GM19455 (cell line): ENCODE results near the gene BIRC3.

Source experiments
- ATAC-seq: cut with Tn5 transposase; IDR thresholded peaks from one replicate; pipeline ENCODE4 v1.9.1; 2021; ENCODE audit not compliant: unreplicated experiment

Gene BIRC3

DNA sequence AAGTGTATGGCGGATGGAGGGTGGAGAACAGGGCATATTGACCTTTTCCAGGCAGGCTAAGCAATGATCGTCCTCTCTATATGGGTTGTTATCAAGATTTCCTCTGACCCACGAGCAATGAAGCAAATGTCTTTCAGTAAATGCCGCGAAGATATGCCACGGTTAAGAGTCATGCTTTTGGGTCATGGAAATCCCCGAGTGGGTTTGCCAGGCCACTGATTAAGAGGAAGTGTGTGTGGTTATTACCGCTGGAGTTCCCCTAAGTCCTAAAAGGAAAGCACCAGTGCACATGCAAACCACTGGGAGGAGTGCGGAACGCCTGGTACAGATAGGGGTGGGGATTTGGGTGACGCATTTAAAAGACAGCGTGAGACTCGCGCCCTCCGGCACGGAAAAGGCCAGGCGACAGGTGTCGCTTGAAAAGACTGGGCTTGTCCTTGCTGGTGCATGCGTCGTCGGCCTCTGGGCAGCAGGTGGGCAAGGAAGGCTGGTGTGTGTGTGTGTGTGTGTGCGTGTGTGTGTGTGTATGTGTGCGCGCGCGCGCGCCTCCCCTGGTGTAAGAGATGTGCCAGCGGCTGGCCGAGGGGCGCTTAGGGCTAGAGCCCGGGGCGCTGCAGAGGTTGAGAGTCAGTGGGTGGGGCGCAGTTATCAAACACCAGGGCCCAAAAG lies at the start of gene BIRC3:
Gene BIRC3, plus strand, starts transcription at position 386 of the 669 bp plus-strand sequence. CDS start 7,026 bp downstream, outside the sequence.
- ATAC-seq, result peak; percentile 79

DNA sequence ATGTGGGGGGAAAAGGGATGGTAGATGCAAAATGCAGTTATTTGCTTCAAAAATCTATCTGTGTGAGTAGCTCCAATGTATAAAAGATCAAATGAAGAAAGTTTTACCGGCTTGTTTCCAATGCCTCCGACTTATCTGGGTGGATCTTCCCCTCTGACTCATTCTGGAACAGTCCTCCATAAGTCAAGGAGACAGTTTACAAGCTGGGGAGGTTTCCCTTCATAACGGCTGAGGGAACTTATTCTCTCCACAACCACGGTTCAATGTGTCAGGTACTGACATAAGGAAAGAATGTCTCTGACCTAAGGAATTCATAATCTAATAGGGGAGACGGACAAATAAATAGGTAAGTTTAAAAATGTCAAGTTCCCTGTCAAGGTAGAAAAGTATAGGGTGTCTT lies 49.7 kb upstream of the BIRC3 start:
- no peak for ATAC-seq

DNA sequence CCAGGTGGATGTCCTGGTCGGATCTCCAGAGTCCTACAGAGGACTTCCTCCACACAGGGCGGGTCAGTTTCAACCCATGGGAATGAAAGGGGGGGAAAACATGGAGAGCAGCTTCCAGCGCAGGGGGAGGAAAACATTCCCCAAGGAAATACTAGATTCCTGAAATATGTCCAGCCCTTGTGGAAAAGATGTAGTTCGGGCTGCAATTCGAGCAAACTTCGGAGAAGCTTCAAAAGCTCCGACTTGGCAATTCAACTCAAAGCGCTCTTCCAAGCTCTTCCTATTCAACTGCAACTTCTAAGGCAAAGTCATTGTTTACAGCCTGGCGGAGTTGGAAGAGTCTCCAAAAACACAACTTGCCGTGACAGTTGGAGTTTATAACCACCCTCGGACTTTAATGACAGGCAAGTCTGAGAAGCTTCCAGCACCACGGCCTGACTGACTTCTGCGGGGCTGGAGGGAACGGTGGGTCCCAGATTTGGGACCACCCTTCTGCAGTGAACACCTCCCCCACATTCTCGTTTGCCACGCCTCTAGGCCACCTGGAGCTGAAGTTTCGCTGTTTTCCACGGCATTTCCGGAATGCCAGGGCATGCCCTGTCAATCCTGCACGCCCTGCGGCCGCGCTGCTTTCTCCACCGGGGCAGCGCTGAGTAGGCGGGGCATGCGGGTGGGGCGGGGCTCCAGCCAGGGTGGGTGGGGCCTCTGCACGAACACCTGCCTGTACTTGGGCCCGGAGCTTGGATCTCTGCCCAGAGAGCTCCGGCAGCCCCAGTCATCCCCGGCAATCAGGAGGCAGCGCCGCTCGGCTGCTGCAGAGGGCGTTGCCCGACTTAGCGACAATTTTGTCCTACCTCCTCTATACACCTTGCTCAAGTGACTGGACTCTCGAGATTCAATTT lies 49.0 kb upstream of the BIRC3 start:
- ATAC-seq, result peak; percentile 59

DNA sequence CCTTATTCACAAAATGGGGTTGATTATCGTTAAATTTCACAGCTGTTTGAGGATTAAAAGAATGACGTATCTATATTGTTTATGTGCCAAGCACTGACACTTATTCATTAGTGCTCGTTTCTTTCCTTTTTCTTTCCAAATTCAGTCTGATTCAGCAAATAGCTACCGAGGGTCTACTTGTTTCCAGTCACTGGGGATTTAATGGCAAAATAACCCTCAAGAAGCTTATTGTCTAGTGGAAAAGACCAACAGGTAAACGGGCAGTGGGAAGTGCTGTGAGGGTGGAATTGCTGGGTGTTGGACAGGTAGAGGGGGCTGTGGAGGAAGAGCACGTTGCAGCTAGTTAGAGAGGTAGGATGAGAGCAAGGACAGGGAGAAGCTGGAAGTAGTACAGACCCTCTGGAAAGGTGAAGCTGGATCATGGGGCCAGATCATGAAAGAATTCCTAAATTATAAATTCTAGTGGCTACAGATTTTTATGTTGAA lies 48.3 kb upstream of the BIRC3 start:
- no peak for ATAC-seq

DNA sequence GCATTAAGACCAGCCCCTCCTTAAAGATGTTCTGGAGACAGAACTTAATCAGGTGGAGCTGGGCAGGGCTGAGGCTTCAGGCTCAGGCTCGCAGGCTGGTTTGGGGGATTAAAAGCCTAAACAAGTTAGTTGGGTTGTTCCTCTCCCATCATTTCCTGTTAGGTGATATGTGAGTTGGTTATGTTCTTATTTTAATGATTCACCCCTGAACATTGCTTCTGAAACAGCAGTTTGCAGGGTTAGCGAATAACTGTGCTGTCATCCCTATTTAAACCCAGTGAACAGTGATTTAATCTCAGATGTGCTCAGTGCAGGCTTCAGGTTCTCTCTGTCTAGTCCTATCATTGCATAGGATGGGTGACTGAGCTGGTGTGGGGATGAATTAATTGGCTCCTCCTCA lies 47.4 kb upstream of the BIRC3 start:
- no peak for ATAC-seq

DNA sequence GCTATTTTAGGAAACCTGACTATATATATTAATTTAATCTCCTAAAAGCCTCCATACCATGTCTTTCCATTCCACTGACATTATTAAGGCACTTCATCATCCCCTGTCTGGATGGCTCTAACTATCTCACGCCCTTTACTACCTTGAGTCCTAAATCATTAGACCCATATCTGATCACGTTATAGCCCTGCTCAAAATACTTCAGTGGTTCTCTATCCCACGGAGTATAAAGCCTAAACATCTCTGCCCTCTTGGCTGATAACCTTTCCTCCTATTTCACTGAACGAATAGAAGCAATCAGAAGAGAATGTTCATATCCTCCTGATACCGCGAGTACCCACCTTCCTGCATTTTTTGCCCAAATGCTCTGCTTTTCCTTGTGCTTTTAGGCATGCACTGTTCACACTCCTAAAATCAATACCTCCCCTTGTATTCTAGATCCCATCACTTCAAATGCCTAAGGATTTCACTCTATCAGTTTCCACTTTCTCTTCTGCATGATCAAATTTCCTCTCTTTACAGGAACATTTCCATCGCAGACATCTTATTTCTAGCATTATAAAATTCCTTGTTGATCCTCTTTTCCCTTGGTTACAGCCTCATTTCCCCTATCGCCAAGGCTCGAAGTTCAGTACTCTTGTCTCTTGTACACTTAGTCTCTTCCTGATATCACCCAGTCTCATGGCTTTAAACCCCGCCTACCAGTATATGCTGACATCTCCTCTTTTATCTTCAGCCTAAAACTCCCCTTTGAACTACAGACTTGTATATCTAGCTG lies 45.0 kb upstream of the BIRC3 start:
- no peak for ATAC-seq

DNA sequence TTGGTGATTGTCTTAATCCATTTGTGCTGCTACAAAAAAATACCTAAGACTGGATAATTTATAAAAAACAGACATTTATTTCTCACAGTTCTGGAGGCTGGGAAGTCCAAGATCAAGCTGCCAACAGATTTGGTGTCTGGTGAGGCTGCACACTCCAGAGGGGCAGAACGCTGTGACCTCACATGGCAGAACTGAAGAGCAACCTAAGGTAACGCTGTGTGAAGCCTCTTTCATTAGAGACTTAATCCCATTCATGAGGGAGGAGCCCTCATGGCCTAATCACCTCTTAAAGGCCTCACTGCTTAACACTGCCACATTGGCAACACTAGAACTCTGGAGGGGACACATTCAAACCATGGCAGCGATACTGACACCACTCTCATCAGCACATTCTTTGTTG lies 42.7 kb upstream of the BIRC3 start:
- no peak for ATAC-seq

DNA sequence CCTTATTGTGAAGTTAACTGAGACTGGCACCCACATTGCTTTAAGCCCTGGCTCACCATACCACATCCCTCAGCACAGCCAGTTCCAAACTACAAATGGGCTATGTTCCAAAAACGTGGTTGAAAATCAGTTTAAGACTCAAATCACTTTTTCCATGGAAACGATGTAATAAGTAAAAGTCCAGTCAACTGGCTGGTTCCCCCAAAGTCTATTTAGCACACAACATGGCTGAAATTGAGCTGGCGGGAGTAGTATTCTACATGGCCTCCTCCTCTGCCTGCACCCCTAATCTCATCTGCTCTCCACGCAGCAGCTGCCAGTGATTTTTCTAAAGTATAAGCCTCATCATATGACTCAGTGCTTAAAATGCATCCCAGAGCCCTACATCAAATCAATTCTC lies 40.9 kb upstream of the BIRC3 start:
- ATAC-seq, result no peak

DNA sequence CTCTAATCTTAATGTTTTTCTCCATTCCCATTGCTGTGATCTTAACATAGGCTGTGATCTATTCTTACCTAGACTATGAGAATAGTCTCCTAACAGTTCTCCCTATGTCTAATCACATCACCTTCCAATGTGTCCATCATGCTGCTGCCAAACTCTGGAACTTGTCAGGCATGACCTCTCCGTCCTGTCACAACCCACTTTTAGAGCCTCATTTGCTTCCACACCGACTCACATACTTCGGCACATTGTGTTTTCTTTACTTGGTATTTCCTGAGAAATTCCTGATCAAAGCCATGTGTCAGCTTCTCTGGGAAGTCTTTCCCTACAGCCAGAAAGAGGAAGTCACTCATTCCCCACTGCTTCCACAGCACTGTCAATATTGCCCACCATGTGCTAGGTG lies 40.5 kb upstream of the BIRC3 start:
- no peak for ATAC-seq

DNA sequence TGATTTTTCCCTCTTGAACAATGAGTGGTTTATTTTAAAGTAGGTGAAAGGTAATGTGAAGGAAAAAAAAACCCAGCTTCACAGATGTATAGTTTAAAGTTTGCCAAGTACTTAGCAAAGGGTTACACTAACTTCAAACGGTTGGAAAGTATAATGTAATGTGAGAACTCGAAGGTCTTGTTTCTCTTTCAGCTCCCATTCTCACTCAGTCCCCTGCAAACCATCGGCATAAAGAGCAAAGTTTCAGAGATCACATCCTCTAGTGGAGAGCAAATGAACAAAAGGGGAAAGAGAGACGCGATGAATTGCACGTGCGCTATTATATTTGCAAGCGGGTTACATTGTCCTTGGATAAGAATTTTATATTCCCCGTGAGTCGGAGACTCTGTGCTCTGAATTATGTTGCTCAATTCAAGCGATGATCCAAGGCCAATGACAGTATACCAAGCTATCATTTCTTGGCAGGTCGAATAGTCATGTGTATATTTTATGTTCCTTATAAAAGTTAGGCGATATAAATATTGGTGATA lies 37.6 kb upstream of the BIRC3 start:
- ATAC-seq, result peak; percentile 97

DNA sequence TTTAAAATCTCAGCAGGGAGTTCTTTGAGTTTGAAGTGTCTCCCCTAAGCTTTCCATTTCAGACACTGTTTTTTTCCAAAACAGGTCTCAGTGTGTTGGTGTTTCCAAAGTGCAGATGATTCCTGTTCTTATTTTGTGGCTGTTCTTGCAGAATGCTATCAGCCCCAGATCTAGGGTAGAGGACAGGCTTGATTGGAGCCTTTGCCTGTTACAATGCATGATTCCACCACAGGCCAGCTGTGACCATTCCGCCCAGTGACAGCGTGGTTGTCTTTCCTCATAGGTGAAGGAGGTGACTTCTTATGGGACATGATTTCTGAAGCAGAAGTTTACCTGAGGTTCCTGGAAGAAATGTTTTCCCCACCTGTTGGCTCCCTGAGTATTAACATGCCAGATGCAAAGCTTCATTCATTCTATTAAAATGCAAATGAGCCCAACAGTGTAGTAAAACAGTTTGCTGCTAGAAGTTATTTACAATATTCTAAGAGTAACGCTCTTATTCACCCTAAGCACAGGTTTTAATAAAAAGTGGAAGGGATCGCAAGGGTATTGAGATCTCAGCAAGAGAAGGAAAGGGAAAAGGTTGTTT lies 36.9 kb upstream of the BIRC3 start:
- no peak for ATAC-seq

DNA sequence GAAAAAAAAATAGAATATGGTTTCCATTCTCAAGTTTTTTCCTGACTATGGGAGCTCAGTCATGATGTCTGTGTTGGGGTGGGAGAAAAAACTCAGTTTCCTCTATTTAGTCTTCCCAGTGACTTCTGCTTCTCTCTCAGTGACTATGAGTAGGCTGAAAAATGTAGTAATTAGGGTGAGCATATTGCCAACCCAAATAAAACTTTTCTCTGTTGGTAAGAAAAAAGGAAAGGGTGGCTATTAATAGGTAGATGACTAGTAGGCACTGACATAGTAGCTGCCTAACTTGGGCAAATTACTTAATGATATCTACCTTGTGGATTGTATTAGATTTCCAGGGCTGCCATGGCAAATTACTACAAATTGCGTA lies 34.2 kb upstream of the BIRC3 start:
- no peak for ATAC-seq

DNA sequence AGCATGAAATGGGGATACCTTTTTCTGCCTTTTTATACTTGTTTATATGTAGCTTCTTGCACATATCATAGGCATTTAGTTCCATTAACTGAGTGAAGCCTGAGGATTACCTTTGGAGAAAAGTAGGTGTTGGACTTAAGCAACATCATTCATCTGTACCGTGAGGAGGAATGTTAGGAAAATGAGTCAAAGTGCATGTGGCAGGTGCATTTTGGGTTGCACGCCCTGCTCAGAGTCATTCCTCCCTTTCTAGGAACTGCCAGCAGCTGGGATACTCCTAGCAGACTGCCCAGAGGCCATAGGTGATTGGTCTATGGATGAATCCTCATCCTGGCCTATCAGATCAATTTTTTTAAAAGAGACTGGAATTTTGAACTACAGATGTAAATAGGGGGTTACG lies 33.3 kb upstream of the BIRC3 start:
- ATAC-seq, result no peak

DNA sequence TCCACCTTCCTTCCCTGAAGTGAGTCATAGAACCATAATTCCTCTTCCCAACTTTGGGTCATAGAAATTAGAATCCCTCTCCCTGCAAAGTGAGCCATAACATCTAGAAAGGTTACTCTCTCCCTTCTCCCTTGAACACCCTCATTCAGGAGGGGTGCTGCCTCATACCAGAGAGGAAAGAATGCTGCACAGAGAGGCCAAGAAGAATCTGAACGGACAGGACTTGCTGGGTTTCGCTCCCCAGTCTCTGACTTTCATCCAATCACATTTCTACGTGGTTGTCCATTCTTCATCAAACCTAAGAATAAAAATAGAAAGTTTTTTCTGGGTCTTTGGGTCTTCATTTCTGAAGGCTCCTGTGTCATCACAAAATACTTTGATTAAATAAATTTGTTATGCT lies 31.0 kb upstream of the BIRC3 start:
- no peak for ATAC-seq

DNA sequence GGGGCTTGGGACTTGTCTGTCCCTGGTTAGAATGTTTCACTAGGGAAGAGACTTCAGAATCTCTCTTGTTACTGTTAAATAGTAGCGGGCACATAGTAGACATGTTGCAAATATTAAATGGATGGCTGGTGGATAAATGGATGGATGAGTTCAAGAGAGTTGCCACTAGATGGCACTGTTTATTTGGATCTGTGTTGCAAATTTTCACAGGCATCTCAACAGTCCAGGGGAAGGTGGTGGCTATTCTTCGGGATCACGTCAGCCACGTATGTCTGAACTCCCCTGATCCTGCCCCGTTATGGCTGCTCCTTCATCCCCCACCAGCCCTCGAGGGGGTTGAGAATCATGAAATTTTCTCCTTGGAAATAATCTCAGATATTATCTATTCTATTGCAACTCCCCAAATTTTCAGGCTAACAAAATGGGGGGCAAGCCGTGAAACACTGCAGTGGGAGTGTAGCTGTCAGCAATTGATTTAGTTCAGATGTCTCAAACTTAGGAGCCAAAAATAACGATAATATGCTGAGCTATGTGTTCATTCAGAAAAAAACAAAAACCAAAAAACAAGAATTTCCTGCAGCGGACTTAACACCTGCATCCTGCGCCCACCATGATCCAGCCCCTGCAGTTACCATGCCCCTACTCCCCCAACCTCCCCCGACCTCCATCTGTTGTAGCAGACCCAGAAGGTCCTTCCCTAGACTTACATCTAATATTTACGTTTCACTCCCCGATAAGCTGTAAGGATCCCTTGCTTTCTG lies 29.1 kb upstream of the BIRC3 start:
- peak; percentile 93 for ATAC-seq

DNA sequence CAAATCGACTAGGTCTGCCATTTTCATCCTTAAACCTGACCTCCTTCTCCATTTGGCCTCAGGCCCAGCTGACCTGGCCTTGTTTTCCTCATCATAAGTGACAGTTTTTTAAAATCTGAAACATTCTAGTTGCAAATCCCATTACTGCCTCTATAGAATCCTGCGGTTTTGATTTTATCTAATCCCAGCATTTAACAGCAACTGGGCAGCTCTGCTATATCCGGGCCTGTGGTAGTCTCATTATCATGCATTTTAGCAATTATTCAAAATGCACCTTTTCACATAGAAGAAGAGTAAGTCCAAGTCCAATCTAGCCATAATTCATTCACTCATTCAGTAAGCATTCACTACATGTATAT lies 28.6 kb upstream of the BIRC3 start:
- no peak for ATAC-seq

DNA sequence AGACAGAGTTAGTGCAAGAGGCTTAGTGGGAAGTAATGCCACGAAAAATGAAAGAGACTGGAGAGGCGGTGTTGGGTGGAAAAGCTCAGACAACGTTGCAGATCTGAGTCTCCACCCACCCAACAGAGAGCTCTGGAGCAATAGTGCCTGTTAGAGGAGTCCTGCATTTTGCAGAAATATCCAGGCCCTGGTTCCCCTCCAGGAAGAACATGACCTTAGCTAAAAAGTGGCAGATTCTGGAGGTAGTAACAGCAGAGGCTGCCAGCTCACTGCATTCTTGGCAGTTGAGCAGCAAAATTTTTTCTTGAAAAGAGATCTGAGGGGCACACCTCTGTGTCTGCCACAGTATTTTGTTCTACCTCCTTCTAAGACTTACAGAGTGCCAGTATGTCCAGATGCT lies 27.7 kb upstream of the BIRC3 start:
- no peak for ATAC-seq

DNA sequence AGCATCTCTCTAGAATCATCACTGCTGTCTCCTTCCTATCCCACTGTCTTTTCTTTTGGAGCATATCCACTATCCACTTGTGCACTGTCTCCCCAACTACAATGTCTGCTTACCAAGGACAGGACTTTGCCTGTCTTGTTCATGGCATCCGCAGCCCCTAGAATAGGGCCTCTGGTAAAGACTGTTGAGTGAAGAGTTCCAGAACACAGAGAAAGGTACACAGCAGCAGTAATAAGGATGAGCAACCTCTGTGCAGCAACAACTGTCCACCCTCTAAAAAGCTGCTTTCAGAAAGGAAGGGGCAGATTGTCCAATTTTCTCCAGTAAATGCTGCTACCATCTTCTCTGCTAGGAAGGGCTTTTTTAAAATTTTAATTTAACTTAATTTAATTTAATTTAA lies 25.5 kb upstream of the BIRC3 start:
- ATAC-seq, result no peak

DNA sequence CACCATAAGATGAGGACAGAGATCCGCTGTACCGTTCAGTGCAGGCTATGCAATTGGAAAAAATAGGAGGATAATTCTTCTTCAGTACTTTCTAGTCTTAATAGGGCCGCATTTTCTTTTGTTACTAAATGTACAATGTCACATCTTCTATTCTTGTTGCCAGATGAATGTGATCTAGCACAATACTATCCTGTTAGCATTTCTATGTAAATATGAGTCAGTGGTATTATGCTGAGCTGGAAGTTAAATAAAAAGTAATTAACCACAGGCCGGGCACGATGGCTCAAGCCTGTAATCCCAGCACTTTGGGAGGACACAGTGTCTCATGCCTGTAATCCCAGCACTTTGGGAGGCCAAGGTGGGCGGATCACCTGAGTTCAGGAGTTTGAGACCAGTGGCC lies 24.4 kb upstream of the BIRC3 start:
- ATAC-seq, result no peak

DNA sequence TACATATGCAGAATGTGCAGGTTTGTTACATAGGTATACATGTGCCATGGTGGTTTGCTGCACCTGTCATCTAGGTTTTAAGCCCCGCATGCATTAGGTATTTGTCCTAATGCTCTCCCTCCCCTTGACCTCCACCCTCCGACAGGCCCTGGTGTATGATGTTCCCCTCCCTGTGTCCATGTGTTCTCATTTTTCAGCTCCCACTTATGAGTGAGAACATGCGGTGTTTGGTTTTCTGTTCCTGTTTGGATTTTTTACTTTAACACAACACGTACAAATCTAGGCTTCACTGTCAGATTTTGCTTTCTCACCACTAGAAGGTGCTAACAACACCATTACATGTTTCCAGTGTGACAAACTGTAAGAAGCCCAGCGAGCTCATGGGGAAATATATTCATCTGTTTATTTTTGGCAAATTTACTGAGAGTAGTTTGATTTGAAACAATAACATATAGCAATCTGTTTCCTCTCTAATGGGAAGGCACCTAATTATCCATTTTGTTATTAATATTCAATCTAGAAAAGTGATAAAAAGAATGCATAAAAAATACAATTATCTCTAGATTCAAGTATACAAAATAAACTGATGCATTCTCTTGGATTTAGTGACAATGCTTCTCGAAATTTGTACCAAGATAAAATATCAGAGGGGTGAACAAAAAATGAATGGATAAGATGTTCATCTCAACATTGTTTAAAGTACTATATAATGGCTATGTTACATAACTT lies 23.2 kb upstream of the BIRC3 start:
- peak; percentile 97 for ATAC-seq
